GM21367 (cell line): Measurements from ENCODE around the gene CUX1.
"Not testable (repeated sequence)": the region's sequence is repeated elsewhere in the genome, so short reads cannot be mapped to it uniquely, and the experiment has no call there.

Experiments
- ATAC-seq: cut with Tn5 transposase; IDR thresholded peaks from one replicate; pipeline ENCODE4 v1.9.1; 2021; ENCODE audit not compliant: unreplicated experiment

The CUX1 gene

GRCh38 chr7:101817471-101818286, at the start of gene CUX1:
CUX1 (plus strand) TSS chr7:101817626; CDS start chr7:101817640, 14 bp downstream.
- no peak for ATAC-seq

- no peak for ATAC-seq
Measured at GRCh38 chr7:101768280-101768679, 49.1 kb upstream of the CUX1 start.

GRCh38 chr7:101770466-101770865, 47.0 kb upstream of the CUX1 start:
- no peak for ATAC-seq

GRCh38 chr7:101772508-101773211, 44.8 kb upstream of the CUX1 start:
- ATAC-seq: no peak

- no peak for ATAC-seq
Measured at GRCh38 chr7:101775181-101775580, 42.2 kb upstream of the CUX1 start.

GRCh38 chr7:101778026-101778580, 39.3 kb upstream of the CUX1 start:
- no peak for ATAC-seq

GRCh38 chr7:101779267-101779666, 38.2 kb upstream of the CUX1 start:
- ATAC-seq: no peak

GRCh38 chr7:101780281-101780680, 37.1 kb upstream of the CUX1 start:
- no peak for ATAC-seq

- no peak for ATAC-seq
Measured at GRCh38 chr7:101781439-101781838, 36.0 kb upstream of the CUX1 start.

GRCh38 chr7:101782476-101782875, 35.0 kb upstream of the CUX1 start:
- no peak for ATAC-seq

- ATAC-seq: no peak
Measured at GRCh38 chr7:101782896-101783295, 34.5 kb upstream of the CUX1 start.

GRCh38 chr7:101783381-101784181, 33.8 kb upstream of the CUX1 start:
- no peak for ATAC-seq

GRCh38 chr7:101784292-101785127, 32.9 kb upstream of the CUX1 start:
- ATAC-seq: no peak

- ATAC-seq: no peak
Measured at GRCh38 chr7:101787864-101788263, 29.6 kb upstream of the CUX1 start.

- no peak for ATAC-seq
Measured at GRCh38 chr7:101788517-101788916, 28.9 kb upstream of the CUX1 start.

GRCh38 chr7:101790566-101791293, 26.7 kb upstream of the CUX1 start:
- no peak for ATAC-seq

GRCh38 chr7:101792051-101792681, 25.3 kb upstream of the CUX1 start:
- no peak for ATAC-seq

GRCh38 chr7:101792682-101793071, 24.7 kb upstream of the CUX1 start:
- not testable (repeated sequence) for ATAC-seq

GRCh38 chr7:101795461-101795860, 22.0 kb upstream of the CUX1 start:
- ATAC-seq: no peak
